Right cardiac atrium (tissue), 5 donors: ENCODE results near the gene NUDCD3. TPM values are rescaled to one million over a fixed set of nuclear protein-coding genes. Genes with fewer than 3 reads are reported as not detected.

Experiments used
- ATAC-seq, 2 donors: fragments of 200-7000 bp; cut with Tn5 transposase; one replicate each; pipeline versions ENCODE4 v1.8.0 to v1.9.1; 2020; ENCODE audit warnings: moderate library complexity in 2 of 2, mild to moderate bottlenecking in 1 of 2
- DNase-seq, 3 donors: peaks; one replicate each; pipeline ENCODE4 v3.0.0-alpha.2; 2020
- H3K27ac ChIP-seq: one replicate; pipeline ENCODE4 v1.5.1; 2013; ENCODE audit warnings: mild to moderate bottlenecking, low read length, control low read depth, moderate library complexity
- H3K27me3 ChIP-seq: one replicate; pipeline ENCODE4 v1.6.1; 2013; ENCODE audit not compliant: control insufficient read depth, insufficient read depth
- H3K4me1 ChIP-seq: one replicate; pipeline ENCODE4 v1.6.1; 2013; ENCODE audit warnings: low read length; ENCODE audit not compliant: control insufficient read depth, insufficient read depth
- H3K4me3 ChIP-seq: one replicate; pipeline ENCODE4 v1.5.1; 2013; ENCODE audit warnings: low read length, control low read depth
- H3K9me3 ChIP-seq: one replicate; pipeline ENCODE4 v1.6.1; 2013; ENCODE audit warnings: low read length; ENCODE audit not compliant: control insufficient read depth
- WGBS: extraction: QIAGEN DNeasy Blood & Tissue Kit; methylation state at CpG from one replicate; pipeline ENCODE4 v1.1.7; 2013; 5-methylcytosine and 5-hydroxymethylcytosine counted together
- intact Hi-C, 4 donors: fragments of 100-400 bp; cut with DNase I; formaldehyde crosslinking; loops; one replicate each; pipeline versions ENCODE4 v1.11.0 to v1.14.0; 2022 to 2023
- polyA plus RNA-seq: library from polyadenylated mRNA; stranded (reverse); fragments of 200-250 nt; gene quantifications from one replicate; pipeline ENCODE4 v1.2.3, GENCODE V29; 2013
- total RNA-seq, 4 donors: library from RNA; stranded (reverse); fragmentation: NEBNext Ultra II Directional; extraction: Animal tissue kit (Norgen Biotek cat#: 25700); gene quantifications; one replicate each; pipeline ENCODE4 v1.2.1, GENCODE V29; 2021
- donor health status: healthy with polysubstance abuse.
- donor health status: DM: no; HTN: yes; CAD: no.
- donor health status: DM: no; HTN: no; CAD: no.
- donor health status: DM: no; HTN: yes; CAD: no; lungs with severe emphysema.
- donor health status: DM: yes; HTN: yes; CAD: no.

Gene NUDCD3
- total and polyA plus RNA-seq, 5 donors = 29.0 to 108 (median 100) TPM

- ATAC-seq (no peak), DNase-seq (no peak)
- no peaks in the 10 kb centered on the region for H3K9me3 ChIP-seq
- no peak overlapping the region for H3K4me3 ChIP-seq
- intact Hi-C loops = no loop called here
- H3K4me1 ChIP-seq = no peaks in the 10 kb centered on the region
- no peaks in the 10 kb centered on the region for H3K27me3 ChIP-seq
- no peak overlapping the region for H3K27ac ChIP-seq
- 80% methylated on average over 3 of the region's 3 CpGs for whole genome bisulfite sequencing
These were observed 149.1 kb downstream of the NUDCD3 start for GRCh38 chr7:44341401-44341800.

DNA sequence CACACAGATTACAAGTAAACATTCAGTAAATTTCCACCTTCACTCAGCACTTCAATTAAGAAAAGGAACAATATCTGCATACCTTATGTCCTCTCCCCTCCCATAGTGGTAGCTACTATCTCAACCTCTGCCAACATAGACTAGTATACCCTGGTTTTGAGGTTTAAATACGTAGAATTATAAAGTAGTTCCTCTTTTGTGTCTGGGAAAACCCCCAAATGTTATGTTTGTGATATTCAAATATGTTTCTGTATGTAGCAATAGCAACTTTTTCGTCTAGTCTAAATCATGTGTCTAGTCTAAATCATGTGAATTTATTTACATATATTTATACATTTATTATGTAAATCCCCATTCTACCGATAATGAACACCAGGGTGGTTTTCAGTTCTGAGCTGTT lies 151.9 kb downstream of the NUDCD3 start:
- no peaks in the 10 kb centered on the region for H3K9me3 ChIP-seq
- intact Hi-C loops = no loop called here
- ATAC-seq = no peak

GRCh38 chr7:44336491-44336890 lies 154.0 kb downstream of the NUDCD3 start:
- ATAC-seq (no peak), DNase-seq (no peak)
- Histone ChIP-seq H3K4me1 (no peaks in the 10 kb centered on the region), H3K27ac (no peak overlapping the region), H3K27me3 (no peaks in the 10 kb centered on the region), H3K9me3 (no peaks in the 10 kb centered on the region), H3K4me3 (no peak overlapping the region)
- intact Hi-C loops = no loop called here
- 93% methylated on average over 11 of the region's 11 CpGs for WGBS

More for the DNA sequence above, 151.9 kb downstream of the NUDCD3 start:
- WGBS = 76% methylated on average over 3 of the region's 3 CpGs
- Histone ChIP-seq H3K4me1 (no peaks in the 10 kb centered on the region), H3K27ac (no peak overlapping the region), H3K4me3 (no peak overlapping the region), H3K27me3 (no peaks in the 10 kb centered on the region)
- DNase-seq = no peak

DNA sequence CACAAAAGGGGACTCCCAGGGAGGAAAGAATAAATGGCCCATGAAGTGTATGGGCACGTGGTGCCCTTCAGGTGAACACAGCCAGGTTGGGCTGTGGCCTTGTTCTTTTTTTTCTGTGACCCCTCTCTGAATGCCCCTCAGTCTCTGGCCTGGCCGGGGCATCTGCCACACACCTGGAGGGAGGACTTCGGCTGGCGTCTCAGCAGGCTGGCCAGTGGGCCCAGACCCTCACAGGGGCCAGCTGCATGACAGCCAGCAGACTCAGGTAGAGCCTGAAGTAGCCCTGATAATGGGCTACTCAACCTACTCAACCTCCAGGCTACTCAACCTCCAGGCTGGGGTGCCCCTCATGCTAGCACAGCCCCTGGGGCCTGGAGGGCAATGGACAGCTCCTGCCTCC lies 155.3 kb downstream of the NUDCD3 start:
- Histone ChIP-seq H3K27ac (no peak overlapping the region), H3K4me1 (no peaks in the 10 kb centered on the region), H3K4me3 (no peak overlapping the region), H3K27me3 (no peaks in the 10 kb centered on the region), H3K9me3 (no peaks in the 10 kb centered on the region)
- 94% methylated on average over 4 of the region's 4 CpGs for WGBS
- ATAC-seq (peak in 1 of 2 donors; percentile 18), DNase-seq (no peak)
- intact Hi-C loops = no loop called here

DNA sequence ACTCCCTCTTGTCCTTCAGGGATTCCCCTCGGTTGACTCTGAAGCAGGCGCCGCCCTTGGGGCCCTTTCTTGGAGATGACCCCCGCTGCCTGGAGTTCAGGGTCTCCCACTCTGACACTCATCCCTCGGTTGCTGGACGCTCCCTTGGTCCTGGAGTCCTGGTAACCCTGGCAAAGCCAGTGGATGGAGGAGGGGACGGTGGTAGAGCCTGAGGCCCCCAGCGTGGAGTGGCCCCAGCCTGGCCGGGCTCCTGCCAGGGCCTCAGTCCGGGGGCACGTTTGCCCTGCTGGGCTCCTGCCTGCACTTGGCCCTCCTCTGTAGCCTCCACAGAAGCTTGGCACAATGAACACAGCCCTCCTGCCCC lies 155.7 kb downstream of the NUDCD3 start:
- ATAC-seq = peak; percentile 8 to 10
- Histone ChIP-seq H3K9me3 (no peaks in the 10 kb centered on the region), H3K27ac (no peak overlapping the region), H3K27me3 (no peaks in the 10 kb centered on the region), H3K4me1 (no peaks in the 10 kb centered on the region), H3K4me3 (no peak overlapping the region)
- DNase-seq = peak in 1 of 3 donors; percentile 36
- WGBS = 83% methylated on average over 11 of the region's 11 CpGs
- intact Hi-C loops = no loop called here

- intact Hi-C loops = no loop called here
- 38% methylated on average over 19 of the region's 19 CpGs for WGBS
- ATAC-seq = peak; percentile 57 to 67
These were observed 156.3 kb downstream of the NUDCD3 start for GRCh38 chr7:44333911-44334733.

GRCh38 chr7:44331682-44332081 lies 158.8 kb downstream of the NUDCD3 start:
- DNase-seq = no peak
- H3K27me3 ChIP-seq = no peaks in the 10 kb centered on the region
- 34% methylated on average over 5 of the region's 5 CpGs for WGBS
- intact Hi-C loops = no loop called here
- H3K9me3 ChIP-seq = no peaks in the 10 kb centered on the region
- ATAC-seq = peak in 1 of 2 donors; percentile 28
- H3K27ac ChIP-seq = no peak overlapping the region
- H3K4me1 ChIP-seq = no peaks in the 10 kb centered on the region
- H3K4me3 ChIP-seq = no peak overlapping the region

More at GRCh38 chr7:44333911-44334733, 156.3 kb downstream of the NUDCD3 start:
- H3K4me3 ChIP-seq = no peak overlapping the region
- no peaks in the 10 kb centered on the region for H3K4me1 ChIP-seq
- peak overlapping the region; percentile 62 for H3K27ac ChIP-seq
- no peaks in the 10 kb centered on the region for H3K9me3 ChIP-seq
- DNase-seq = peak in 1 of 3 donors; percentile 67
- no peaks in the 10 kb centered on the region for H3K27me3 ChIP-seq

GRCh38 chr7:44330331-44330730 lies 160.1 kb downstream of the NUDCD3 start:
- H3K4me3 ChIP-seq = no peak overlapping the region
- no peaks in the 10 kb centered on the region for H3K4me1 ChIP-seq
- no peaks in the 10 kb centered on the region for H3K27me3 ChIP-seq
- WGBS = 57% methylated on average over 6 of the region's 6 CpGs
- intact Hi-C loops = no loop called here
- no peaks in the 10 kb centered on the region for H3K9me3 ChIP-seq
- peak in 1 of 3 donors; percentile 48 for DNase-seq
- no peak overlapping the region for H3K27ac ChIP-seq
- ATAC-seq = peak in 1 of 2 donors; percentile 24

GRCh38 chr7:44329888-44330287 lies 160.6 kb downstream of the NUDCD3 start:
- H3K4me3 ChIP-seq = no peak overlapping the region
- no peaks in the 10 kb centered on the region for H3K4me1 ChIP-seq
- intact Hi-C loops = no loop called here
- 62% methylated on average over 3 of the region's 3 CpGs for WGBS
- DNase-seq = no peak
- H3K27ac ChIP-seq = peak overlapping the region; percentile 61
- ATAC-seq = no peak
- no peaks in the 10 kb centered on the region for H3K9me3 ChIP-seq
- no peaks in the 10 kb centered on the region for H3K27me3 ChIP-seq
